H1 (cell line): ENCODE measurements around the gene GPR35.

Experiments
- RBBP5 ChIP-seq: IDR thresholded peaks from 2 replicates; pipeline ENCODE4 v1.7.1; 2012; ENCODE audit warnings: low read depth, mild to moderate bottlenecking, inconsistent platforms, low read length, moderate library complexity, borderline replicate concordance
- RXRA ChIP-seq: IDR thresholded peaks from 2 replicates; pipeline ENCODE4 v1.6.1; 2011; ENCODE audit warnings: low read depth, mild to moderate bottlenecking, low read length, moderate library complexity; ENCODE audit not compliant: insufficient read depth

- no peak for TF ChIP-seq RXRA
- no peak for TF ChIP-seq RBBP5
Observed at GRCh38 chr2:240623531-240624010, 1.7 kb upstream of the GPR35 start.
